Head of caudate nucleus (tissue), 42 donors: Measurements from ENCODE around the gene SPI1.

Experiments
- DNase-seq, 42 donors: peaks; one replicate each; pipeline versions ENCODE4 v3.0.0 to v3.0.0-alpha.2; 2020 to 2021; ENCODE audit warnings: mixed read lengths in 7 of 42
- intact Hi-C: fragments of 100-400 bp; cut with DNase I; formaldehyde crosslinking; loops from one replicate; pipeline ENCODE4 v1.15.0; 2022

SPI1 gene

GRCh38 chr11:47378010-47378835 lies at the start of gene SPI1:
SPI1 (minus strand) TSS chr11:47378547; CDS start chr11:47378353, 194 bp downstream.
- DNase-seq, result peak in 28 of 42 donors; percentile 38 to 76 (median 54)

GRCh38 chr11:47426062-47426956 lies 48.0 kb upstream of the SPI1 start, which contains the start of gene PSMC3:
PSMC3 (minus strand) TSS chr11:47426439; CDS start chr11:47426279, 160 bp downstream.
- intact Hi-C loops, result loop anchor here (1.0 kb wide), 1 partner anchor 18 kb away; the partner anchor contains the start of gene SLC39A13
- DNase-seq, result peak; percentile 96 to 100 (median 99)

More at GRCh38 chr11:47378010-47378835, at the start of gene SPI1:
- intact Hi-C loops, result no loop called here

- intact Hi-C loops, result loop anchor here (1.0 to 2.0 kb wide), 2 partner anchors 17 to 127 kb away; partner anchors contain the start of genes CELF1 and SLC39A13
- DNase-seq, result no peak
These were observed 47.3 kb upstream of the SPI1 start for GRCh38 chr11:47425611-47426010.

- intact Hi-C loops, result no loop called here
- DNase-seq, result no peak
These were observed 40.3 kb upstream of the SPI1 start for GRCh38 chr11:47418454-47419259.

GRCh38 chr11:47417712-47418111 lies 39.4 kb upstream of the SPI1 start:
- intact Hi-C loops, result no loop called here
- DNase-seq, result no peak

GRCh38 chr11:47415949-47416472 lies 37.7 kb upstream of the SPI1 start:
- intact Hi-C loops, result no loop called here
- DNase-seq, result peak in 1 of 42 donors; percentile 55

GRCh38 chr11:47415091-47415854 lies 36.9 kb upstream of the SPI1 start:
- intact Hi-C loops, result no loop called here
- no peak for DNase-seq

GRCh38 chr11:47414685-47415070 lies 36.3 kb upstream of the SPI1 start:
- intact Hi-C loops, result no loop called here
- no peak for DNase-seq

- DNase-seq, result no peak
- intact Hi-C loops, result no loop called here
These were observed 35.7 kb upstream of the SPI1 start for GRCh38 chr11:47413908-47414684.

- intact Hi-C loops, result no loop called here
- no peak for DNase-seq
These were observed 35.0 kb upstream of the SPI1 start for GRCh38 chr11:47413351-47413750.

- peak in 23 of 42 donors; percentile 39 to 77 (median 59) for DNase-seq
- intact Hi-C loops, result no loop called here
These were observed 33.8 kb upstream of the SPI1 start for GRCh38 chr11:47411884-47412746.

- intact Hi-C loops, result no loop called here
- DNase-seq, result no peak
These were observed 32.3 kb upstream of the SPI1 start for GRCh38 chr11:47410370-47411264.

- intact Hi-C loops, result loop anchor here (5.0 kb wide), 1 partner anchor 168 kb away; the partner anchor contains the start of genes KBTBD4 and NDUFS3
These were observed 31.4 kb upstream of the SPI1 start for GRCh38 chr11:47409440-47410369.

More at GRCh38 chr11:47409440-47410369, 31.4 kb upstream of the SPI1 start:
- DNase-seq, result peak in 1 of 42 donors; percentile 42
